Subcutaneous abdominal adipose tissue (tissue), 5 donors: ENCODE measurements around the gene MFNG.

Experiments
- H3K27ac ChIP-seq: one replicate; pipeline ENCODE4 v1.7.0; 2013; ENCODE audit warnings: low read depth, mild to moderate bottlenecking, inconsistent platforms, low read length, moderate library complexity
- H3K27me3 ChIP-seq, 5 donors: one replicate each; pipeline ENCODE4 v1.7.0; 2013; ENCODE audit warnings: low read length in 5 of 5, inconsistent platforms in 1 of 5; ENCODE audit not compliant: control insufficient read depth in 5 of 5, insufficient read depth in 4 of 5
- H3K36me3 ChIP-seq, 5 donors: one replicate each; pipeline ENCODE4 v1.7.0; 2013; ENCODE audit warnings: low read length in 5 of 5; ENCODE audit not compliant: control insufficient read depth in 5 of 5, insufficient read depth in 5 of 5
- H3K4me1 ChIP-seq, 5 donors: one replicate each; pipeline ENCODE4 v1.7.0; 2013; ENCODE audit warnings: low read length in 5 of 5, mild to moderate bottlenecking in 3 of 5, moderate library complexity in 1 of 5; ENCODE audit not compliant: control insufficient read depth in 5 of 5, insufficient read depth in 5 of 5
- H3K4me3 ChIP-seq, 5 donors: one replicate each; pipeline ENCODE4 v1.7.0; 2013; ENCODE audit warnings: low read length in 5 of 5, low read depth in 1 of 5
- H3K9ac ChIP-seq, 5 donors: one replicate each; pipeline ENCODE4 v1.7.0; 2013; ENCODE audit warnings: low read length in 5 of 5, mild to moderate bottlenecking in 4 of 5, moderate library complexity in 3 of 5
- H3K9me3 ChIP-seq, 5 donors: one replicate each; pipeline ENCODE4 v1.7.0; 2013; ENCODE audit warnings: low read length in 5 of 5; ENCODE audit not compliant: control insufficient read depth in 5 of 5
- donor health status: healthy.
- donor health status: healthy.
- donor health status: healthy.
- donor health status: healthy.
- donor health status: healthy.

The MFNG gene

GRCh38 chr22:37427711-37428635 lies 58.2 kb downstream of the MFNG start:
- Histone ChIP-seq H3K36me3 (no peaks in the 10 kb centered on the region), H3K27ac (no peak overlapping the region), H3K4me3 (peak overlapping the region in 3 of 5 donors; percentile 29 to 59 (median 44)), H3K9me3 (peaks cover 0 to 3% (median 0%) of the 10 kb centered on the region in 5 donors), H3K27me3 (peaks cover 23 to 76% (median 69%) of the 10 kb centered on the region in 5 donors), H3K4me1 (peaks cover 0 to 17% (median 7%) of the 10 kb centered on the region in 5 donors), H3K9ac (no peak overlapping the region)

GRCh38 chr22:37427135-37427710 lies 59.0 kb downstream of the MFNG start, which contains the start of gene ELFN2:
Gene ELFN2, minus strand, starts transcription at chr22:37427479. Its CDS starts 51,945 bp downstream, at chr22:37375534.
- H3K4me3 ChIP-seq: peak within 1 kb of the TSS in 3 of 5 donors; percentile 29 to 59 (median 44)
- peaks cover 0 to 17% (median 7%) of the 10 kb centered on the region in 5 donors for H3K4me1 ChIP-seq
- no peaks in the 10 kb centered on the region for H3K9me3 ChIP-seq
- peaks cover 23 to 71% (median 65%) of the 10 kb centered on the region in 5 donors for H3K27me3 ChIP-seq
- no peaks in the 10 kb centered on the region for H3K36me3 ChIP-seq
- H3K27ac ChIP-seq: no peak within 1 kb of the TSS
- no peak within 1 kb of the TSS for H3K9ac ChIP-seq

DNA sequence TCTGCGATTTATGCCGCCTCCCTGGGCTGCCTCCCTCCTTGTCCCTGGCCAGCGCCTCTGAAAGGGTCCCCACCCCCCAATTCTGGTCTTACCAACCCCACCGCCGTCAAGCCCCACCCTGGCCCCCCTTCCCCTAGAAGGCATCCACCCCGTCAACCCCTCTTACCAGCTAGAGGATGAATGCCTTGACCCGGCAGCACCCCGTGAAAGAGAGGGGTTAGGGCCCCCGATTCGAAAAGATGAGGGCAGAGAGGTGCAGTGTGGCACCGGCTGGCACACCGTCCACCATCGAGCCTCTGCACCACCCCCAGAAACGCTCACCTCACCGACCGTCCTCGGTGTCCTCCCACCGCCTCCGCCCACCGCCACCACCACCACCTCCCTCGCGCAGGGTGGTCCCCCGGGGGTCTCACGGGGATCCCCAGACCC lies 59.5 kb downstream of the MFNG start:
- H3K9me3 ChIP-seq: no peaks in the 10 kb centered on the region
- no peak overlapping the region for H3K27ac ChIP-seq
- no peak overlapping the region for H3K9ac ChIP-seq
- peaks cover 0 to 18% (median 7%) of the 10 kb centered on the region in 5 donors for H3K4me1 ChIP-seq
- peak overlapping the region in 2 of 5 donors; percentile 44 to 59 for H3K4me3 ChIP-seq
- no peaks in the 10 kb centered on the region for H3K36me3 ChIP-seq
- peaks cover 29 to 69% (median 60%) of the 10 kb centered on the region in 5 donors for H3K27me3 ChIP-seq

DNA sequence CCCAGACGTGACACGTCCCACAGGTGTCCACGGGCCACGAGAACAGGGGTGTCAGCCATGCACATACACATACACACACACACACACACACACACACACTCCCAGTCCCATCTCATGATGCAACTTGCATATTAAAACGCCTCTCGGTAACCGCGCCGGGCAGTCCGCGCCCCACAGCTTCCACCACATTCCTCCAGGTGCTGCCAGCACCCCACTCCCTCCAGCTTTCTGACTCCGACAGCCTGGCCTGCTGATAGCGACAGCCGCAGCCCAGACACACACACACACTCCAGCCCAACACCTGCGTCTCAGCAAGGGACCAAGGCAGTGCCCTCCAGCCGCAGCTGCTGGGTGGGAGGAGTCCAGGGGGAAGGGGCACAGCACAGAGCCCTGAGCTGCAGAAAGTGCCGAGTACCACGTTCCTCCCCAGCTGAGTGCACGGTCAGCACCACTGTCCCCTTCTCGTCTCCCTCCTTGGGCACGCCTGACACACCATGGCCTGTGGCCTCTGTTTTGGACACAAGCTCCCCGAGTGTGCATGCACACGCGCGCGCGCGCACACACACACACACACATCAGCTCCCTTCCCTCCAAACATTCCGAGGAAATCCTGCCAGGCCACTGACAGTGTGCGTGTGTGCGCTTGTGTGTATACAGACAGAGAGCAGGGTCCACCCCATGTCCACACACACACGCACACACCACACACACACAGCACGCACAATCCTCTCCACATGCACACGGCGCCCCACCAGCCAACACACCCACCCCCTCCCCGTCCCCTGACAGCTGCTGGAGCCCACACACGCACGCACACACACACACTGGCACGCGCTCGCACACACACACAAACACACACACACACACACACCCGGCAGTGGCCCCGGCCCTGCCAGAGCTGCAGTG lies 60.1 kb downstream of the MFNG start:
- no peak overlapping the region for H3K27ac ChIP-seq
- no peaks in the 10 kb centered on the region for H3K9me3 ChIP-seq
- peaks cover 0 to 25% (median 10%) of the 10 kb centered on the region in 5 donors for H3K4me1 ChIP-seq
- H3K36me3 ChIP-seq: no peaks in the 10 kb centered on the region
- H3K4me3 ChIP-seq: no peak overlapping the region
- H3K9ac ChIP-seq: no peak overlapping the region
- H3K27me3 ChIP-seq: peaks cover 29 to 67% (median 60%) of the 10 kb centered on the region in 5 donors

DNA sequence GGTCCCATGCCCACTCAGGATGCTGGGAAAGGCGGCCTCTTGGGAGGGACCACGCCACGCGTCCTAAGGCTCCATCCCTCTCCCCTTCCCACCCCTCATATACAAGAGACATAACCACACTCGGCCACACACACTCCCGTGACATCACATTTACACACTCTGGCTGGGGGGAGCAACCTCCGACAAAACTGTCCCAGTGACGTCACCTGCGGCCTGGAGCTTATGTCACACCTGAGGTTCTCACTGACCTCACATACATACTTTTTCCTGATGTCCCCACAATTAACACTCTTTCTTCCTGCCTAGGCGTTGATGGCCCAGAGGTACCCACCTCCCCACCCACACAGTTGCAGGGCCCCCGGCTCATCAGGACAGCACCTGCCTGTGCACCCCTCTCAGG lies 60.8 kb downstream of the MFNG start:
- Histone ChIP-seq H3K9me3 (no peaks in the 10 kb centered on the region), H3K36me3 (no peaks in the 10 kb centered on the region), H3K27ac (no peak overlapping the region), H3K27me3 (peaks cover 33 to 67% (median 61%) of the 10 kb centered on the region in 5 donors), H3K9ac (no peak overlapping the region), H3K4me1 (peaks cover 0 to 30% (median 14%) of the 10 kb centered on the region in 5 donors), H3K4me3 (no peak overlapping the region)

DNA sequence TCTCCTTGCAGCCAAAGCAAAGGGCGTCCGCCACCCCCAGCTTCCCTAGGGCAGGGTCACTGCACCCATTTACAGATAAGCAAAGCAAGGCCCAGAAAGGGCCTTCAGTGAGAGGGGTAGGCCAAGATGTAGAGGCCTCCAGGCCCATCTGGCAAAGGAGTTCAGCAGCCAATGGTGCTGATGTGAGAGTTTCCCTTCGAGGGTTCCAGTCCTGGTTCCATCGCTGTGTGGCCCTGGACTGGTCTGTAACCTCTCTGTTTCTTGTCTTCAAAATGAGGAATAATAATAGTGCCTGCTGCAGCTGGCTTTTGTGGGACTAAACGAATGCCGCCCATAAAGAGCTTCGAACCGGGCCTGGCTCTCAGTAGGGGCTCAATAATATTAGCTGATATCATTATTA lies 62.9 kb downstream of the MFNG start:
- no peaks in the 10 kb centered on the region for H3K36me3 ChIP-seq
- no peak overlapping the region for H3K27ac ChIP-seq
- no peak overlapping the region for H3K9ac ChIP-seq
- no peak overlapping the region for H3K4me3 ChIP-seq
- H3K4me1 ChIP-seq: peaks cover 0 to 38% (median 20%) of the 10 kb centered on the region in 5 donors
- H3K9me3 ChIP-seq: no peaks in the 10 kb centered on the region
- peaks cover 34 to 65% (median 60%) of the 10 kb centered on the region in 5 donors for H3K27me3 ChIP-seq

- H3K9me3 ChIP-seq: no peaks in the 10 kb centered on the region
- H3K27me3 ChIP-seq: peaks cover 38 to 63% (median 63%) of the 10 kb centered on the region in 5 donors
- H3K27ac ChIP-seq: no peak overlapping the region
- no peaks in the 10 kb centered on the region for H3K36me3 ChIP-seq
- H3K4me1 ChIP-seq: peaks cover 0 to 25% (median 11%) of the 10 kb centered on the region in 5 donors
- H3K4me3 ChIP-seq: no peak overlapping the region
- H3K9ac ChIP-seq: no peak overlapping the region
Observed at GRCh38 chr22:37421468-37421877, 64.7 kb downstream of the MFNG start.

DNA sequence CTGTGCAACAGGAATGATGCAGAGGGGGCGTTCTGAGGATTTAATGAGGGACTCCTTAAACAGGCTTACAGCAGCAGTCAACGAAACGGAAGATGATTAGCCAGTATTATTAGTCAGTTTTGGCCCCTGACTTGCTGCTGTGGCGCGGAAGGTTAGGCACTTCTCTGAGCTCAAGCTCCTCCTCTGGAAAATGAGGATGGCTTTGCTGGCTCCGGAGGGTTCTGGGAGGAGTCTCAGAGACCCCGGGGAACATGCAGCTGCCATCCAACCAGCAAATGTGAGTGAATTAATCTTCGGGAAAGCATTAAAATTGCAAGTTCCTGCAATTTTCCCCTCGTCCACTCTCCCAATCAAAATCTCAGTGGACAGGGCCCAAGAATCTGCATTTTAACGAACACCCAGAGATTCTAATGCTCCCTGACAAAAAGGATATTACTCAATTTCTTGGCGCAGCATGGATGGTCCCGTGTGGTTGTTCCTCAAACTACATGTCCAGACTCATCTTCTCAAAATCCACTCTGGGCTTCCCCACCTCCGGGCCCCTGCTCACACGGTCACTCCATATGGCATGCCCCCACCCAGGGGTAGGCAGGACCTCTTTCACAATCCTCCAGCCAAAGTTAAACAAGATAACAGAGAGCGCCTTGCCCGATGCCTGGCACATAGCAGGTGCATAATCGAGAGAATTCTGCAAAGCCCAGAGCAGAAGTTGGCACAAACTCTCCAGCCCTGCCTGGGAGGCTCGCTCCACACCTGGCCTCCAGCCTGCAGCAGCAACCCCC lies 65.3 kb downstream of the MFNG start:
- Histone ChIP-seq H3K4me3 (peak overlapping the region in 3 of 5 donors; percentile 16 to 50 (median 37)), H3K27ac (no peak overlapping the region), H3K9ac (no peak overlapping the region), H3K36me3 (no peaks in the 10 kb centered on the region), H3K4me1 (peaks cover 0 to 21% (median 11%) of the 10 kb centered on the region in 5 donors), H3K9me3 (no peaks in the 10 kb centered on the region), H3K27me3 (peaks cover 35 to 63% (median 61%) of the 10 kb centered on the region in 5 donors)
